HUDEP-2 (cell line): ENCODE measurements around the gene TMC8.
"Not testable (repeated sequence)": the region's sequence is repeated elsewhere in the genome, so short reads cannot be mapped to it uniquely, and the experiment has no call there.

Experiments used
- DNase-seq, 76 experiments: peaks; one replicate each; lab custom pipeline; 2025; ENCODE audit not compliant: unreplicated experiment in 76 of 76; lab: John Stamatoyannopoulos, UW

Gene TMC8

GRCh38 chr17:78110363-78111015, 20.1 kb upstream of the TMC8 start:
- no peak for DNase-seq

GRCh38 chr17:78111016-78111726, 19.4 kb upstream of the TMC8 start:
- DNase-seq, result no peak

- DNase-seq, result no peak
Measured at GRCh38 chr17:78111727-78112517, 18.6 kb upstream of the TMC8 start.

GRCh38 chr17:78112518-78113471, 17.8 kb upstream of the TMC8 start:
- DNase-seq, result peak in 66 of 76 experiments; percentile 5 to 85 (median 59)

- DNase-seq, result no peak
Measured at GRCh38 chr17:78113804-78114785, 16.5 kb upstream of the TMC8 start.

GRCh38 chr17:78114831-78115723, 15.5 kb upstream of the TMC8 start:
- DNase-seq, result no peak

- not testable (repeated sequence) for DNase-seq
Measured at GRCh38 chr17:78115803-78116202, 14.8 kb upstream of the TMC8 start.

- DNase-seq, result no peak
Measured at GRCh38 chr17:78116411-78116810, 14.2 kb upstream of the TMC8 start.

- DNase-seq, result no peak
Measured at GRCh38 chr17:78117027-78117981, 13.3 kb upstream of the TMC8 start.

- DNase-seq, result no peak
Measured at GRCh38 chr17:78118801-78119241, 11.8 kb upstream of the TMC8 start.

GRCh38 chr17:78120537-78120936, 10.0 kb upstream of the TMC8 start:
- DNase-seq, result no peak

- no peak for DNase-seq
Measured at GRCh38 chr17:78120971-78121800, 9.4 kb upstream of the TMC8 start.

- DNase-seq, result no peak
Measured at GRCh38 chr17:78121801-78122215, 8.8 kb upstream of the TMC8 start.

- no peak for DNase-seq
Measured at GRCh38 chr17:78122216-78122930, 8.2 kb upstream of the TMC8 start.

- no peak for DNase-seq
Measured at GRCh38 chr17:78122931-78123249, 7.7 kb upstream of the TMC8 start.
